GM23338 (cell line): ENCODE results near the gene XXYLT1. TPM values are rescaled to one million over a fixed set of nuclear protein-coding genes. Genes with fewer than 3 reads are reported as not detected.

Source experiments
- ATAC-seq: fragments of 200-7000 bp; cut with Tn5 transposase; 3 replicates; pipeline ENCODE4 v1.9.1; 2020
- DNase-seq: peaks from one replicate; pipeline ENCODE4 v3.0.0-alpha.2; 2015; ENCODE audit warnings: low spot score
- H2AFZ ChIP-seq: fragments of 200-600 bp; sonication (generic); 2 replicates; pipeline ENCODE4 v1.8.0; 2016; ENCODE audit warnings: antibody characterized with exemption, mild to moderate bottlenecking, moderate library complexity
- H3F3A ChIP-seq: fragments of 200-600 bp; sonication (generic); replicated peaks from 2 replicates; pipeline ENCODE4 v1.8.0; 2017; ENCODE audit warnings: antibody characterized with exemption, mixed run types, low read depth
- H3K27ac ChIP-seq: fragments of 200-600 bp; sonication (generic); 2 replicates; pipeline ENCODE4 v1.6.1; 2016; ENCODE audit warnings: low read depth
- H3K27me3 ChIP-seq: fragments of 200-600 bp; sonication (generic); 2 replicates; pipeline ENCODE4 v1.8.0; 2016; ENCODE audit warnings: mild to moderate bottlenecking, mixed run types, moderate library complexity; ENCODE audit not compliant: insufficient read depth
- H3K36me3 ChIP-seq: fragments of 200-600 bp; sonication (generic); 2 replicates; pipeline ENCODE4 v1.8.0; 2016; ENCODE audit warnings: mild to moderate bottlenecking; ENCODE audit not compliant: insufficient read depth
- H3K4me1 ChIP-seq: fragments of 200-600 bp; sonication (generic); 2 replicates; pipeline ENCODE4 v1.8.0; 2016; ENCODE audit warnings: mild to moderate bottlenecking, moderate library complexity; ENCODE audit not compliant: insufficient read depth
- H3K4me2 ChIP-seq: fragments of 200-600 bp; sonication (generic); 2 replicates; pipeline ENCODE4 v1.7.1; 2017; ENCODE audit warnings: mixed run types
- H3K4me3 ChIP-seq: fragments of 200-600 bp; sonication (generic); 2 replicates; pipeline ENCODE4 v1.6.1; 2016; ENCODE audit warnings: mixed run types
- H3K79me2 ChIP-seq: fragments of 200-600 bp; sonication (generic); replicated peaks from 2 replicates; pipeline ENCODE4 v1.8.0; 2017; ENCODE audit warnings: mild to moderate bottlenecking; ENCODE audit not compliant: insufficient read depth
- H3K9me2 ChIP-seq: fragments of 200-600 bp; sonication (generic); 2 replicates; pipeline ENCODE4 v1.8.0; 2017; ENCODE audit not compliant: insufficient read depth
- H4K20me1 ChIP-seq: fragments of 200-600 bp; sonication (generic); replicated peaks from 2 replicates; pipeline ENCODE4 v1.8.0; 2017; ENCODE audit warnings: mild to moderate bottlenecking; ENCODE audit not compliant: insufficient read depth
- H3K27ac Mint-ChIP-seq: 2 replicates; pipeline ENCODE4 v1.8.0; 2020; ENCODE audit warnings: inconsistent platforms, mild to moderate bottlenecking, moderate library complexity, mixed read lengths
- H3K27me3 Mint-ChIP-seq: 3 replicates; pipeline ENCODE4 v1.8.0; 2022; ENCODE audit warnings: low read depth, mild to moderate bottlenecking, moderate library complexity, mixed read lengths, inconsistent platforms; ENCODE audit not compliant: insufficient read depth, poor library complexity
- H3K36me3 Mint-ChIP-seq: 3 replicates; pipeline ENCODE4 v1.8.0; 2021; ENCODE audit warnings: low read depth, mild to moderate bottlenecking, inconsistent platforms, moderate library complexity, mixed read lengths
- H3K4me1 Mint-ChIP-seq: 3 replicates; pipeline ENCODE4 v1.8.0; 2020; ENCODE audit warnings: mild to moderate bottlenecking, inconsistent platforms, mixed read lengths
- H3K4me3 Mint-ChIP-seq: 3 replicates; pipeline ENCODE4 v1.8.0; 2021; ENCODE audit warnings: moderate library complexity, mild to moderate bottlenecking, inconsistent platforms, mixed read lengths
- H3K9me3 Mint-ChIP-seq: 3 replicates; pipeline ENCODE4 v1.8.0; 2020; ENCODE audit warnings: moderate library complexity, mild to moderate bottlenecking, inconsistent platforms, mixed read lengths
- CREB1 ChIP-seq: fragments of 250-450 bp; sonication (Bioruptor Pico); IDR thresholded peaks from 2 replicates; pipeline ENCODE4 v1.5.0; 2020; ENCODE audit warnings: low read depth, mild to moderate bottlenecking, moderate library complexity
- EZH2 ChIP-seq: fragments of 200-600 bp; sonication (generic); IDR thresholded peaks from one replicate; pipeline ENCODE4 v1.8.0; 2017; ENCODE audit warnings: antibody characterized with exemption, mild to moderate bottlenecking, low read depth; ENCODE audit not compliant: unreplicated experiment
- EZH2phosphoT487 ChIP-seq: fragments of 200-600 bp; sonication (generic); IDR thresholded peaks from one replicate; pipeline ENCODE4 v1.8.1; 2018; ENCODE audit warnings: antibody characterized with exemption; ENCODE audit not compliant: unreplicated experiment
- JUNB ChIP-seq: IDR thresholded peaks from one replicate; pipeline ENCODE4 v1.6.1; 2016; ENCODE audit warnings: antibody characterized with exemption; ENCODE audit not compliant: unreplicated experiment
- POLR2AphosphoS5 ChIP-seq: IDR thresholded peaks from 2 replicates; pipeline ENCODE4 v1.6.1; 2016; ENCODE audit warnings: antibody characterized with exemption, low read depth
- STAT1 ChIP-seq: IDR thresholded peaks from one replicate; pipeline ENCODE4 v1.6.1; 2016; ENCODE audit warnings: antibody characterized with exemption; ENCODE audit not compliant: unreplicated experiment
- ZNF114 ChIP-seq: fragments of 250-450 bp; sonication (Bioruptor Pico); IDR thresholded peaks from 2 replicates; pipeline ENCODE4 v1.5.0; 2020; ENCODE audit warnings: mild to moderate bottlenecking, moderate library complexity
- ZNF331 ChIP-seq: fragments of 250-450 bp; sonication (Bioruptor Pico); IDR thresholded peaks from 2 replicates; pipeline ENCODE4 v1.5.0; 2020; ENCODE audit warnings: low read depth, mild to moderate bottlenecking, moderate library complexity
- polyA plus RNA-seq: library from polyadenylated mRNA; unstranded; fragments of >200 nt; fragmentation: Nextera tagmentation; extraction: Ambion mirVana; gene quantifications from 2 replicates; pipeline ENCODE4 v1.2.1, GENCODE V29; 2016
- total RNA-seq: library from RNA; depleted of rRNA; stranded (reverse); fragments of >200 nt; shearing (Covaris generic); gene quantifications from 2 replicates; pipeline ENCODE4 v1.2.3, GENCODE V29; 2014
- TF ChIP-seq, protein P1 (sequence below), 2 experiments: fragments of 200-600 bp in 1 of 2; sonication (generic) in 1 of 2; conservative IDR thresholded peaks; 2 replicates each; pipeline versions ENCODE4 v1.5.1 to v1.6.1; 2016 to 2017; ENCODE audit warnings: antibody characterized with exemption in 2 of 2, low read depth in 2 of 2, mild to moderate bottlenecking in 2 of 2, moderate library complexity in 1 of 2
- TF ChIP-seq, protein P2 (sequence below): fragments of 250-450 bp; sonication (Bioruptor Pico); IDR thresholded peaks from 2 replicates; pipeline ENCODE4 v1.5.0; 2020; ENCODE audit warnings: mild to moderate bottlenecking, moderate library complexity
- TF ChIP-seq, protein P3 (sequence below): IDR thresholded peaks from 2 replicates; pipeline ENCODE4 v1.6.1; 2016; ENCODE audit warnings: antibody characterized with exemption
- TF ChIP-seq, protein P4 (sequence below): IDR thresholded peaks from one replicate; pipeline ENCODE4 v1.6.1; 2018; ENCODE audit warnings: antibody characterized with exemption; ENCODE audit not compliant: unreplicated experiment

Gene XXYLT1
- total and polyA plus RNA-seq, 2 experiments from 2014 or later = 13.5 to 34.8 TPM

DNA sequence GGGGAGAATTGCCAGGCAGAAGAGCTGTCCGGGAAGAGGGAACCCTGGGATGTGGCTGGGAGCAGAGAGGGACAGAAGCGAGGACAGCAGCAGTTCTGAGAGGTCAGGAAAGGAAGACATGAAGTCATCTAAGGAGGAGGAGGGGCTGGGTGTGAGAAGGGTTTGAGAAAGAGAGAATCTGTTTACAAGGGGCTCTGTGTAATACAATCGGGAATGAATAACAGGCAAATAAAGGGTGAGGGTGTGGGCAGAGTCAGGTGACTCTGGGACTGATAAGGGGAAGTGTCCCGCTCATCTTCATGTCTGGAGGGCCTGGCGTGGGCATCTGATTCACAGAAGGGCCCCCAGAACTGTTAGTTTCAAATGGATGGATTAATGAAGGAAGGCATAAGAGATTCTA, 191.3 kb downstream of the XXYLT1 start:
- Histone ChIP-seq H3K27ac (no peak overlapping the region), H3K9me2 (no peaks in the 10 kb centered on the region), H3K4me1 (peaks cover 10% of the 10 kb centered on the region; the same call in 1 of the 2 replicates), H3K36me3 (no peaks in the 10 kb centered on the region), H3K4me3 (no peak overlapping the region), H3K4me2 (no peak overlapping the region), H4K20me1 (no peaks in the 10 kb centered on the region), H3F3A (no peaks in the 10 kb centered on the region), H3K27me3 (no peaks in the 10 kb centered on the region), H2AFZ (no peak overlapping the region), H3K79me2 (no peaks in the 10 kb centered on the region)
- Mint-ChIP-seq H3K27me3 (peaks cover 16% of the 10 kb centered on the region), H3K36me3 (no peaks in the 10 kb centered on the region), H3K27ac (no peak overlapping the region), H3K9me3 (no peaks in the 10 kb centered on the region), H3K4me3 (no peak overlapping the region), H3K4me1 (peaks cover 46% of the 10 kb centered on the region)
- ATAC-seq = no peak
- TF ChIP-seq EZH2 (no peak), STAT1 (no peak), CREB1 (CRISPR knock-in tag) (no peak), POLR2AphosphoS5 (no peak), JUNB (no peak), EZH2phosphoT487 (no peak), ZNF331 (CRISPR knock-in tag) (no peak), ZNF114 (no peak)
- TF ChIP-seq, protein P1, sequence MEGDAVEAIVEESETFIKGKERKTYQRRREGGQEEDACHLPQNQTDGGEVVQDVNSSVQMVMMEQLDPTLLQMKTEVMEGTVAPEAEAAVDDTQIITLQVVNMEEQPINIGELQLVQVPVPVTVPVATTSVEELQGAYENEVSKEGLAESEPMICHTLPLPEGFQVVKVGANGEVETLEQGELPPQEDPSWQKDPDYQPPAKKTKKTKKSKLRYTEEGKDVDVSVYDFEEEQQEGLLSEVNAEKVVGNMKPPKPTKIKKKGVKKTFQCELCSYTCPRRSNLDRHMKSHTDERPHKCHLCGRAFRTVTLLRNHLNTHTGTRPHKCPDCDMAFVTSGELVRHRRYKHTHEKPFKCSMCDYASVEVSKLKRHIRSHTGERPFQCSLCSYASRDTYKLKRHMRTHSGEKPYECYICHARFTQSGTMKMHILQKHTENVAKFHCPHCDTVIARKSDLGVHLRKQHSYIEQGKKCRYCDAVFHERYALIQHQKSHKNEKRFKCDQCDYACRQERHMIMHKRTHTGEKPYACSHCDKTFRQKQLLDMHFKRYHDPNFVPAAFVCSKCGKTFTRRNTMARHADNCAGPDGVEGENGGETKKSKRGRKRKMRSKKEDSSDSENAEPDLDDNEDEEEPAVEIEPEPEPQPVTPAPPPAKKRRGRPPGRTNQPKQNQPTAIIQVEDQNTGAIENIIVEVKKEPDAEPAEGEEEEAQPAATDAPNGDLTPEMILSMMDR (conservative IDR thresholded peaks at IDR 0.05; ENCODE audit: low read depth in 2 of 2) = no peak
- TF ChIP-seq, protein P2, sequence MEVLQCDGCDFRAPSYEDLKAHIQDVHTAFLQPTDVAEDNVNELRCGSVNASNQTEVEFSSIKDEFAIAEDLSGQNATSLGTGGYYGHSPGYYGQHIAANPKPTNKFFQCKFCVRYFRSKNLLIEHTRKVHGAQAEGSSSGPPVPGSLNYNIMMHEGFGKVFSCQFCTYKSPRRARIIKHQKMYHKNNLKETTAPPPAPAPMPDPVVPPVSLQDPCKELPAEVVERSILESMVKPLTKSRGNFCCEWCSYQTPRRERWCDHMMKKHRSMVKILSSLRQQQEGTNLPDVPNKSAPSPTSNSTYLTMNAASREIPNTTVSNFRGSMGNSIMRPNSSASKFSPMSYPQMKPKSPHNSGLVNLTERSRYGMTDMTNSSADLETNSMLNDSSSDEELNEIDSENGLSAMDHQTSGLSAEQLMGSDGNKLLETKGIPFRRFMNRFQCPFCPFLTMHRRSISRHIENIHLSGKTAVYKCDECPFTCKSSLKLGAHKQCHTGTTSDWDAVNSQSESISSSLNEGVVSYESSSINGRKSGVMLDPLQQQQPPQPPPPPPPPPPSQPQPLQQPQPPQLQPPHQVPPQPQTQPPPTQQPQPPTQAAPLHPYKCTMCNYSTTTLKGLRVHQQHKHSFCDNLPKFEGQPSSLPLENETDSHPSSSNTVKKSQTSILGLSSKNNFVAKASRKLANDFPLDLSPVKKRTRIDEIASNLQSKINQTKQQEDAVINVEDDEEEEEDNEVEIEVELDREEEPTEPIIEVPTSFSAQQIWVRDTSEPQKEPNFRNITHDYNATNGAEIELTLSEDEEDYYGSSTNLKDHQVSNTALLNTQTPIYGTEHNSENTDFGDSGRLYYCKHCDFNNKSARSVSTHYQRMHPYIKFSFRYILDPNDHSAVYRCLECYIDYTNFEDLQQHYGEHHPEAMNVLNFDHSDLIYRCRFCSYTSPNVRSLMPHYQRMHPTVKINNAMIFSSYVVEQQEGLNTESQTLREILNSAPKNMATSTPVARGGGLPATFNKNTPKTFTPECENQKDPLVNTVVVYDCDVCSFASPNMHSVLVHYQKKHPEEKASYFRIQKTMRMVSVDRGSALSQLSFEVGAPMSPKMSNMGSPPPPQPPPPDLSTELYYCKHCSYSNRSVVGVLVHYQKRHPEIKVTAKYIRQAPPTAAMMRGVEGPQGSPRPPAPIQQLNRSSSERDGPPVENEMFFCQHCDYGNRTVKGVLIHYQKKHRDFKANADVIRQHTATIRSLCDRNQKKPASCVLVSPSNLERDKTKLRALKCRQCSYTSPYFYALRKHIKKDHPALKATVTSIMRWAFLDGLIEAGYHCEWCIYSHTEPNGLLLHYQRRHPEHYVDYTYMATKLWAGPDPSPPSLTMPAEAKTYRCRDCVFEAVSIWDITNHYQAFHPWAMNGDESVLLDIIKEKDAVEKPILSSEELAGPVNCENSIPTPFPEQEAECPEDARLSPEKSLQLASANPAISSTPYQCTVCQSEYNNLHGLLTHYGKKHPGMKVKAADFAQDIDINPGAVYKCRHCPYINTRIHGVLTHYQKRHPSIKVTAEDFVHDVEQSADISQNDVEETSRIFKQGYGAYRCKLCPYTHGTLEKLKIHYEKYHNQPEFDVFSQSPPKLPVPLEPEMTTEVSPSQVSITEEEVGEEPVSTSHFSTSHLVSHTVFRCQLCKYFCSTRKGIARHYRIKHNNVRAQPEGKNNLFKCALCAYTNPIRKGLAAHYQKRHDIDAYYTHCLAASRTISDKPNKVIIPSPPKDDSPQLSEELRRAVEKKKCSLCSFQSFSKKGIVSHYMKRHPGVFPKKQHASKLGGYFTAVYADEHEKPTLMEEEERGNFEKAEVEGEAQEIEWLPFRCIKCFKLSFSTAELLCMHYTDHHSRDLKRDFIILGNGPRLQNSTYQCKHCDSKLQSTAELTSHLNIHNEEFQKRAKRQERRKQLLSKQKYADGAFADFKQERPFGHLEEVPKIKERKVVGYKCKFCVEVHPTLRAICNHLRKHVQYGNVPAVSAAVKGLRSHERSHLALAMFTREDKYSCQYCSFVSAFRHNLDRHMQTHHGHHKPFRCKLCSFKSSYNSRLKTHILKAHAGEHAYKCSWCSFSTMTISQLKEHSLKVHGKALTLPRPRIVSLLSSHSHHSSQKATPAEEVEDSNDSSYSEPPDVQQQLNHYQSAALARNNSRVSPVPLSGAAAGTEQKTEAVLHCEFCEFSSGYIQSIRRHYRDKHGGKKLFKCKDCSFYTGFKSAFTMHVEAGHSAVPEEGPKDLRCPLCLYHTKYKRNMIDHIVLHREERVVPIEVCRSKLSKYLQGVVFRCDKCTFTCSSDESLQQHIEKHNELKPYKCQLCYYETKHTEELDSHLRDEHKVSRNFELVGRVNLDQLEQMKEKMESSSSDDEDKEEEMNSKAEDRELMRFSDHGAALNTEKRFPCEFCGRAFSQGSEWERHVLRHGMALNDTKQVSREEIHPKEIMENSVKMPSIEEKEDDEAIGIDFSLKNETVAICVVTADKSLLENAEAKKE (CRISPR knock-in tag) = no peak
- TF ChIP-seq, protein P3, sequence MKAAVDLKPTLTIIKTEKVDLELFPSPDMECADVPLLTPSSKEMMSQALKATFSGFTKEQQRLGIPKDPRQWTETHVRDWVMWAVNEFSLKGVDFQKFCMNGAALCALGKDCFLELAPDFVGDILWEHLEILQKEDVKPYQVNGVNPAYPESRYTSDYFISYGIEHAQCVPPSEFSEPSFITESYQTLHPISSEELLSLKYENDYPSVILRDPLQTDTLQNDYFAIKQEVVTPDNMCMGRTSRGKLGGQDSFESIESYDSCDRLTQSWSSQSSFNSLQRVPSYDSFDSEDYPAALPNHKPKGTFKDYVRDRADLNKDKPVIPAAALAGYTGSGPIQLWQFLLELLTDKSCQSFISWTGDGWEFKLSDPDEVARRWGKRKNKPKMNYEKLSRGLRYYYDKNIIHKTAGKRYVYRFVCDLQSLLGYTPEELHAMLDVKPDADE = no peak
- TF ChIP-seq, protein P4, sequence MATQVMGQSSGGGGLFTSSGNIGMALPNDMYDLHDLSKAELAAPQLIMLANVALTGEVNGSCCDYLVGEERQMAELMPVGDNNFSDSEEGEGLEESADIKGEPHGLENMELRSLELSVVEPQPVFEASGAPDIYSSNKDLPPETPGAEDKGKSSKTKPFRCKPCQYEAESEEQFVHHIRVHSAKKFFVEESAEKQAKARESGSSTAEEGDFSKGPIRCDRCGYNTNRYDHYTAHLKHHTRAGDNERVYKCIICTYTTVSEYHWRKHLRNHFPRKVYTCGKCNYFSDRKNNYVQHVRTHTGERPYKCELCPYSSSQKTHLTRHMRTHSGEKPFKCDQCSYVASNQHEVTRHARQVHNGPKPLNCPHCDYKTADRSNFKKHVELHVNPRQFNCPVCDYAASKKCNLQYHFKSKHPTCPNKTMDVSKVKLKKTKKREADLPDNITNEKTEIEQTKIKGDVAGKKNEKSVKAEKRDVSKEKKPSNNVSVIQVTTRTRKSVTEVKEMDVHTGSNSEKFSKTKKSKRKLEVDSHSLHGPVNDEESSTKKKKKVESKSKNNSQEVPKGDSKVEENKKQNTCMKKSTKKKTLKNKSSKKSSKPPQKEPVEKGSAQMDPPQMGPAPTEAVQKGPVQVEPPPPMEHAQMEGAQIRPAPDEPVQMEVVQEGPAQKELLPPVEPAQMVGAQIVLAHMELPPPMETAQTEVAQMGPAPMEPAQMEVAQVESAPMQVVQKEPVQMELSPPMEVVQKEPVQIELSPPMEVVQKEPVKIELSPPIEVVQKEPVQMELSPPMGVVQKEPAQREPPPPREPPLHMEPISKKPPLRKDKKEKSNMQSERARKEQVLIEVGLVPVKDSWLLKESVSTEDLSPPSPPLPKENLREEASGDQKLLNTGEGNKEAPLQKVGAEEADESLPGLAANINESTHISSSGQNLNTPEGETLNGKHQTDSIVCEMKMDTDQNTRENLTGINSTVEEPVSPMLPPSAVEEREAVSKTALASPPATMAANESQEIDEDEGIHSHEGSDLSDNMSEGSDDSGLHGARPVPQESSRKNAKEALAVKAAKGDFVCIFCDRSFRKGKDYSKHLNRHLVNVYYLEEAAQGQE = no peak
- no peak for DNase-seq
